K562 (cell line): ENCODE data around the gene STX1B. TPM values are rescaled to one million over a fixed set of nuclear protein-coding genes. Genes with fewer than 3 reads are reported as not detected.

Source experiments
- ATF1 ChIP-seq, 2 experiments: fragments of 450-650 bp in 1 of 2; IDR thresholded peaks; 2 replicates each; pipeline ENCODE4 v1.6.1; 2016; ENCODE audit warnings: missing compliant biosample characterization in 1 of 2, missing genetic modification characterization in 1 of 2
- FUS ChIP-seq: fragments of 200-400 bp; formaldehyde crosslinking; optimal IDR thresholded peaks from 2 replicates; pipeline ENCODE3; 2017; ENCODE audit warnings: low read depth, low read length
- GTF2E2 ChIP-seq: fragments of 200-800 bp; sonication (Bioruptor generic); IDR thresholded peaks from 2 replicates; pipeline ENCODE4 v1.6.1; 2016; ENCODE audit warnings: missing genetic modification characterization, missing compliant biosample characterization
- HDAC2 ChIP-seq: fragments of 450-650 bp; IDR thresholded peaks from 2 replicates; pipeline ENCODE4 v1.6.1; 2016; ENCODE audit warnings: mild to moderate bottlenecking
- KAT8 ChIP-seq: fragments of 450-650 bp; IDR thresholded peaks from 2 replicates; pipeline ENCODE4 v1.6.1; 2016; ENCODE audit warnings: low read depth, mild to moderate bottlenecking
- KLF13 ChIP-seq: fragments of 450-650 bp; IDR thresholded peaks from 2 replicates; pipeline ENCODE4 v1.6.1; 2016; ENCODE audit warnings: missing genetic modification characterization, low read depth, mild to moderate bottlenecking, missing compliant biosample characterization, moderate library complexity, borderline replicate concordance
- NR1H2 ChIP-seq: sonication (generic); formaldehyde crosslinking; IDR thresholded peaks from 2 replicates; pipeline ENCODE4 v1.4.0; 2020; ENCODE audit warnings: mild to moderate bottlenecking, missing genetic modification reagents
- PHF21A ChIP-seq: fragments of 450-650 bp; IDR thresholded peaks from 2 replicates; pipeline ENCODE4 v1.6.1; 2017; ENCODE audit warnings: low read depth, borderline replicate concordance
- SIX5 ChIP-seq, 2 experiments: IDR thresholded peaks; 2 replicates each; pipeline ENCODE4 v1.6.1; 2011; ENCODE audit warnings: low read length in 2 of 2, borderline replicate concordance in 1 of 2, low read depth in 1 of 2, mild to moderate bottlenecking in 1 of 2, moderate library complexity in 1 of 2; ENCODE audit not compliant: insufficient read depth in 1 of 2
- SREBF2 ChIP-seq: sonication (generic); formaldehyde crosslinking; IDR thresholded peaks from 2 replicates; pipeline ENCODE4 v1.4.0; 2020; ENCODE audit warnings: mild to moderate bottlenecking, missing genetic modification reagents
- STAT5B ChIP-seq: fragments of 250-450 bp; sonication (Bioruptor Pico); IDR thresholded peaks from 2 replicates; pipeline ENCODE4 v1.8.0; 2021; ENCODE audit warnings: mild to moderate bottlenecking, inconsistent platforms
- ZBED1 ChIP-seq: IDR thresholded peaks from 2 replicates; pipeline ENCODE4 v1.6.1; 2014
- ZNF263 ChIP-seq: sonication (generic); formaldehyde crosslinking; IDR thresholded peaks from 2 replicates; pipeline ENCODE4 v1.8.0; 2022; ENCODE audit warnings: mild to moderate bottlenecking, missing genetic modification reagents, borderline replicate concordance
- ZNF347 ChIP-seq: fragments of 450-650 bp; formaldehyde crosslinking; IDR thresholded peaks from 2 replicates; pipeline ENCODE4 v1.4.0; 2020; ENCODE audit warnings: low read depth, mild to moderate bottlenecking, moderate library complexity
- ZSCAN32 ChIP-seq: fragments of 450-650 bp; formaldehyde crosslinking; IDR thresholded peaks from 2 replicates; pipeline ENCODE4 v1.4.0; 2020; ENCODE audit warnings: mild to moderate bottlenecking, moderate library complexity
- polyA plus RNA-seq, 8 experiments: library from polyadenylated mRNA; depleted of rRNA in 4 of 8; stranded (reverse) in 5 of 8; unstranded in 3 of 8; fragments of >200 nt; fragmentation: Nextera tagmentation in 2 of 8; fragmentation: Illumina TruSeq in 1 of 8; extraction: Ambion mirVana in 2 of 8; extraction: Trizol in 1 of 8; gene quantifications; 2 replicates each; pipeline versions ENCODE4 v1.2.1 to v1.2.3, GENCODE V29; 2011 to 2014; ENCODE audit warnings: inconsistent platforms in 1 of 8, missing spikeins in 1 of 8
- total RNA-seq, 7 experiments: library from RNA; depleted of rRNA in 6 of 7; stranded (reverse); fragments of >200 nt in 6 of 7; fragmentation: Illumina TruSeq in 2 of 7; extraction: Trizol in 2 of 7; gene quantifications; 2 replicates each; pipeline versions ENCODE4 v1.2.1 to v1.2.3, GENCODE V29; 2011 to 2021; ENCODE audit warnings: low replicate concordance in 1 of 7
- TF ChIP-seq, protein P1 (sequence below): fragments of 250-450 bp; sonication (Bioruptor Pico); IDR thresholded peaks from 2 replicates; pipeline ENCODE4 v1.5.0; 2022; ENCODE audit warnings: mild to moderate bottlenecking
- TF ChIP-seq, protein P2 (sequence below): fragments of 250-450 bp; sonication (Bioruptor Pico); IDR thresholded peaks from 2 replicates; pipeline ENCODE4 v1.4.0; 2020; ENCODE audit warnings: mild to moderate bottlenecking, moderate library complexity, borderline replicate concordance
- TF ChIP-seq, protein P3 (sequence below), 2 experiments: fragments of 450-650 bp; conservative IDR thresholded peaks; 2 replicates each; pipeline ENCODE4 v1.6.1; 2017; ENCODE audit warnings: mild to moderate bottlenecking in 2 of 2, moderate library complexity in 2 of 2
- TF ChIP-seq, protein P4 (sequence below): fragments of 450-650 bp; conservative IDR thresholded peaks from 2 replicates; pipeline ENCODE4 v1.6.1; 2016; ENCODE audit warnings: missing genetic modification characterization, low read depth, mild to moderate bottlenecking, missing compliant biosample characterization, moderate library complexity

The STX1B gene
- total and polyA plus RNA-seq, 9 of the 15 experiments (the other 6 are each of a cell fraction or from before 2014, with no cell fraction given): 0.07 to 2.5 (median 0.86) TPM

GRCh38 chr16:30949650-30950515, 60.6 kb downstream of the STX1B start (continued):
- TF ChIP-seq, protein P1, sequence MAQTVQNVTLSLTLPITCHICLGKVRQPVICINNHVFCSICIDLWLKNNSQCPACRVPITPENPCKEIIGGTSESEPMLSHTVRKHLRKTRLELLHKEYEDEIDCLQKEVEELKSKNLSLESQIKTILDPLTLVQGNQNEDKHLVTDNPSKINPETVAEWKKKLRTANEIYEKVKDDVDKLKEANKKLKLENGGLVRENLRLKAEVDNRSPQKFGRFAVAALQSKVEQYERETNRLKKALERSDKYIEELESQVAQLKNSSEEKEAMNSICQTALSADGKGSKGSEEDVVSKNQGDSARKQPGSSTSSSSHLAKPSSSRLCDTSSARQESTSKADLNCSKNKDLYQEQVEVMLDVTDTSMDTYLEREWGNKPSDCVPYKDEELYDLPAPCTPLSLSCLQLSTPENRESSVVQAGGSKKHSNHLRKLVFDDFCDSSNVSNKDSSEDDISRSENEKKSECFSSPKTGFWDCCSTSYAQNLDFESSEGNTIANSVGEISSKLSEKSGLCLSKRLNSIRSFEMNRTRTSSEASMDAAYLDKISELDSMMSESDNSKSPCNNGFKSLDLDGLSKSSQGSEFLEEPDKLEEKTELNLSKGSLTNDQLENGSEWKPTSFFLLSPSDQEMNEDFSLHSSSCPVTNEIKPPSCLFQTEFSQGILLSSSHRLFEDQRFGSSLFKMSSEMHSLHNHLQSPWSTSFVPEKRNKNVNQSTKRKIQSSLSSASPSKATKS (CRISPR knock-in tag): no peak
- no peak for TF ChIP-seq PHF21A
- TF ChIP-seq ATF1 (CRISPR knock-in tag; IDR thresholded peaks at IDR 0.05): no peak
- TF ChIP-seq ATF1 (tag; IDR thresholded peaks at IDR 0.05): peak; percentile 52; the same call in 1 of the 2 replicates
- TF ChIP-seq ZBED1: 0 out of 2 replicates have a peak, but pooled peaks have one; percentile 23
- TF ChIP-seq, protein P2, sequence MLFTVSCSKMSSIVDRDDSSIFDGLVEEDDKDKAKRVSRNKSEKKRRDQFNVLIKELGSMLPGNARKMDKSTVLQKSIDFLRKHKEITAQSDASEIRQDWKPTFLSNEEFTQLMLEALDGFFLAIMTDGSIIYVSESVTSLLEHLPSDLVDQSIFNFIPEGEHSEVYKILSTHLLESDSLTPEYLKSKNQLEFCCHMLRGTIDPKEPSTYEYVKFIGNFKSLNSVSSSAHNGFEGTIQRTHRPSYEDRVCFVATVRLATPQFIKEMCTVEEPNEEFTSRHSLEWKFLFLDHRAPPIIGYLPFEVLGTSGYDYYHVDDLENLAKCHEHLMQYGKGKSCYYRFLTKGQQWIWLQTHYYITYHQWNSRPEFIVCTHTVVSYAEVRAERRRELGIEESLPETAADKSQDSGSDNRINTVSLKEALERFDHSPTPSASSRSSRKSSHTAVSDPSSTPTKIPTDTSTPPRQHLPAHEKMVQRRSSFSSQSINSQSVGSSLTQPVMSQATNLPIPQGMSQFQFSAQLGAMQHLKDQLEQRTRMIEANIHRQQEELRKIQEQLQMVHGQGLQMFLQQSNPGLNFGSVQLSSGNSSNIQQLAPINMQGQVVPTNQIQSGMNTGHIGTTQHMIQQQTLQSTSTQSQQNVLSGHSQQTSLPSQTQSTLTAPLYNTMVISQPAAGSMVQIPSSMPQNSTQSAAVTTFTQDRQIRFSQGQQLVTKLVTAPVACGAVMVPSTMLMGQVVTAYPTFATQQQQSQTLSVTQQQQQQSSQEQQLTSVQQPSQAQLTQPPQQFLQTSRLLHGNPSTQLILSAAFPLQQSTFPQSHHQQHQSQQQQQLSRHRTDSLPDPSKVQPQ (CRISPR knock-in tag): no peak
- no peak for TF ChIP-seq ZSCAN32 (CRISPR knock-in tag)
- peak; percentile 78 for TF ChIP-seq ZNF263 (CRISPR knock-in tag)
- TF ChIP-seq FUS: no peak
- no peak for TF ChIP-seq KAT8
- peak; percentile 85; the same call in 1 of the 2 replicates for TF ChIP-seq HDAC2
- no peak for TF ChIP-seq ZNF347
- no peak for TF ChIP-seq SREBF2 (CRISPR knock-in tag)
- no peak for TF ChIP-seq SIX5 (IDR thresholded peaks at IDR 0.05; ENCODE audit: borderline replicate concordance in 1 of 2, insufficient read depth in 1 of 2, low read depth in 1 of 2, low read length in 2 of 2)
- TF ChIP-seq NR1H2: no peak
- TF ChIP-seq STAT5B (CRISPR knock-in tag): no peak
- no peak; the same call in 1 of the 2 replicates for TF ChIP-seq KLF13 (tag)
- TF ChIP-seq, protein P3, sequence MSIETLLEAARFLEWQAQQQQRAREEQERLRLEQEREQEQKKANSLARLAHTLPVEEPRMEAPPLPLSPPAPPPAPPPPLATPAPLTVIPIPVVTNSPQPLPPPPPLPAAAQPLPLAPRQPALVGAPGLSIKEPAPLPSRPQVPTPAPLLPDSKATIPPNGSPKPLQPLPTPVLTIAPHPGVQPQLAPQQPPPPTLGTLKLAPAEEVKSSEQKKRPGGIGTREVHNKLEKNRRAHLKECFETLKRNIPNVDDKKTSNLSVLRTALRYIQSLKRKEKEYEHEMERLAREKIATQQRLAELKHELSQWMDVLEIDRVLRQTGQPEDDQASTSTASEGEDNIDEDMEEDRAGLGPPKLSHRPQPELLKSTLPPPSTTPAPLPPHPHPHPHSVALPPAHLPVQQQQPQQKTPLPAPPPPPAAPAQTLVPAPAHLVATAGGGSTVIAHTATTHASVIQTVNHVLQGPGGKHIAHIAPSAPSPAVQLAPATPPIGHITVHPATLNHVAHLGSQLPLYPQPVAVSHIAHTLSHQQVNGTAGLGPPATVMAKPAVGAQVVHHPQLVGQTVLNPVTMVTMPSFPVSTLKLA (conservative IDR thresholded peaks at IDR 0.05): peak in 1 of 2 experiments; percentile 80; a peak in 3 of 4 replicates
- no peak for TF ChIP-seq GTF2E2
- TF ChIP-seq, protein P4, sequence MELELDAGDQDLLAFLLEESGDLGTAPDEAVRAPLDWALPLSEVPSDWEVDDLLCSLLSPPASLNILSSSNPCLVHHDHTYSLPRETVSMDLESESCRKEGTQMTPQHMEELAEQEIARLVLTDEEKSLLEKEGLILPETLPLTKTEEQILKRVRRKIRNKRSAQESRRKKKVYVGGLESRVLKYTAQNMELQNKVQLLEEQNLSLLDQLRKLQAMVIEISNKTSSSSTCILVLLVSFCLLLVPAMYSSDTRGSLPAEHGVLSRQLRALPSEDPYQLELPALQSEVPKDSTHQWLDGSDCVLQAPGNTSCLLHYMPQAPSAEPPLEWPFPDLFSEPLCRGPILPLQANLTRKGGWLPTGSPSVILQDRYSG: no peak
